ENCODE measurements around the gene FAM20B. TPM values are rescaled to one million over a fixed set of nuclear protein-coding genes. Genes with fewer than 3 reads are reported as not detected.

FAM20B gene
- total RNA-seq, 2 experiments from 2014 or later = 12.1 to 12.9 TPM

DNA sequence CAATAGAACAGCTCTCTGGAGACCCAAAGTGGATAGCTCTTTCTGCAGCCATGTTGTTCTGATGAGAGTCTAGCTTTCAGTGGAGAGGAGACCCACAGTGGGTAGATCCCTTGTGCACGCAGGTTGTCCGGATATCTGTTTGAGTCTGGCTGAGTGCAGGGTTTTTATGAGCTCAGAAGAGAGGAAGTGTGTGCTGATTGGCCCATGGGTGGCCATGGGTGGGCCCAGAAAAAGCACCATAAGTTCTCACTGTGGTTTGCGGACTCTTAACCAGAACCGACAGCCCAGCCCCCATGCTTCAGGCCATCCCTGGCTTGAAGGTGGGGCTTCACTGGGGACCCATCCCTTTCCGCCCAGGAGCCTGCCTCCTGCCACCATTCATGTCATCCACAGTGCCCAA, 17.0 kb downstream of the FAM20B start:
- TF ChIP-seq, protein P1, sequence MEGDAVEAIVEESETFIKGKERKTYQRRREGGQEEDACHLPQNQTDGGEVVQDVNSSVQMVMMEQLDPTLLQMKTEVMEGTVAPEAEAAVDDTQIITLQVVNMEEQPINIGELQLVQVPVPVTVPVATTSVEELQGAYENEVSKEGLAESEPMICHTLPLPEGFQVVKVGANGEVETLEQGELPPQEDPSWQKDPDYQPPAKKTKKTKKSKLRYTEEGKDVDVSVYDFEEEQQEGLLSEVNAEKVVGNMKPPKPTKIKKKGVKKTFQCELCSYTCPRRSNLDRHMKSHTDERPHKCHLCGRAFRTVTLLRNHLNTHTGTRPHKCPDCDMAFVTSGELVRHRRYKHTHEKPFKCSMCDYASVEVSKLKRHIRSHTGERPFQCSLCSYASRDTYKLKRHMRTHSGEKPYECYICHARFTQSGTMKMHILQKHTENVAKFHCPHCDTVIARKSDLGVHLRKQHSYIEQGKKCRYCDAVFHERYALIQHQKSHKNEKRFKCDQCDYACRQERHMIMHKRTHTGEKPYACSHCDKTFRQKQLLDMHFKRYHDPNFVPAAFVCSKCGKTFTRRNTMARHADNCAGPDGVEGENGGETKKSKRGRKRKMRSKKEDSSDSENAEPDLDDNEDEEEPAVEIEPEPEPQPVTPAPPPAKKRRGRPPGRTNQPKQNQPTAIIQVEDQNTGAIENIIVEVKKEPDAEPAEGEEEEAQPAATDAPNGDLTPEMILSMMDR (IDR thresholded peaks at IDR 0.05) = no peak
- H3K9me3 Mint-ChIP-seq = no peaks in the 10 kb centered on the region
- POLR2A ChIA-PET = no interaction called here
- peaks cover 5% of the 10 kb centered on the region for H3K36me3 ChIP-seq (ENCODE audit: insufficient read depth, low read length)
- H3K27me3 Mint-ChIP-seq = no peaks in the 10 kb centered on the region
- DNase-seq (no peak), ATAC-seq (ENCODE audit: poor library complexity) (no peak)
- H3K27ac Mint-ChIP-seq = no peak overlapping the region
- H3K4me3 ChIP-seq (ENCODE audit: low read length) = no peak overlapping the region
- CTCF ChIA-PET = no interaction called here
- H3K27me3 ChIP-seq (ENCODE audit: control insufficient read depth in 1 of 2, insufficient read depth in 2 of 2, low read length in 2 of 2) = no peaks in the 10 kb centered on the region
- no peaks in the 10 kb centered on the region for H3K4me1 ChIP-seq (ENCODE audit: insufficient read depth, low read length)
- no peak overlapping the region for H3K4me3 Mint-ChIP-seq
- peaks cover 21% of the 10 kb centered on the region for H3K4me1 Mint-ChIP-seq (ENCODE audit: low read depth)
- intact Hi-C loops (cut with DNase I, micrococcal nuclease) = no loop called here
- peaks cover 0 to 3% of the 10 kb centered on the region in 2 experiments for H3K9me3 ChIP-seq (ENCODE audit: control insufficient read depth in 1 of 2, insufficient read depth in 1 of 2, low read length in 2 of 2)
- H3K36me3 Mint-ChIP-seq (ENCODE audit: low read depth) = peaks cover 28% of the 10 kb centered on the region
- H3K27ac ChIP-seq (ENCODE audit: low read depth in 1 of 2, low read length in 2 of 2) = no peak overlapping the region

DNA sequence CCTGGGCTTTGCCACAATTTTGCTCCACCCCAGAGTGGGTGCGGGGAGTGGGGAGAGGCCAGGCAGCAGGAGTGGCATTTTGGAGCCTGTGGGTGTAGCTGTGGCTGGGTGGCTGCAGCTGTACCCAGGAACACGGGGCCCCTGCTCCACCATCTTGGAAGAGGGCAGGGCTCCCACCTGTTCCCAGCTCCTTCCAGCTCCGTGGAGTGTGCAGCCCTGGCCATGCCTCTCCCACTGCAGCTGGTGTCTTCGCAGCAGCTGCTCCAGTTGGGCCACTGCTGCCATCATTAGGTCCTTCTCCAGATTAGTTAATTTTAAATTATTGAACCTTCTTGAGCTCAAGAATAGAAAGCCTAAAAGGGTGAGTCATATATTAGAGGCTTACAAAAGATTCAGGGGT, 17.6 kb downstream of the FAM20B start:
- Mint-ChIP-seq H3K9me3 (no peaks in the 10 kb centered on the region), H3K4me3 (no peak overlapping the region), H3K27ac (no peak overlapping the region), H3K4me1 (ENCODE audit: low read depth) (peaks cover 17% of the 10 kb centered on the region), H3K27me3 (no peaks in the 10 kb centered on the region), H3K36me3 (ENCODE audit: low read depth) (peaks cover 28% of the 10 kb centered on the region)
- Histone ChIP-seq H3K9me3 (ENCODE audit: control insufficient read depth in 1 of 2, insufficient read depth in 1 of 2, low read length in 2 of 2) (peaks cover 0 to 3% of the 10 kb centered on the region in 2 experiments), H3K27ac (ENCODE audit: low read depth in 1 of 2, low read length in 2 of 2) (no peak overlapping the region), H3K4me3 (ENCODE audit: low read length) (no peak overlapping the region), H3K27me3 (ENCODE audit: control insufficient read depth in 1 of 2, insufficient read depth in 2 of 2, low read length in 2 of 2) (no peaks in the 10 kb centered on the region), H3K36me3 (ENCODE audit: insufficient read depth, low read length) (peaks cover 11% of the 10 kb centered on the region), H3K4me1 (ENCODE audit: insufficient read depth, low read length) (no peaks in the 10 kb centered on the region)
- CTCF ChIA-PET = no interaction called here
- intact Hi-C loops (cut with DNase I, micrococcal nuclease) = no loop called here
- POLR2A ChIA-PET = no interaction called here
- no peak for DNase-seq
- TF ChIP-seq, protein P1 (IDR thresholded peaks at IDR 0.05) = no peak
- no peak for ATAC-seq (ENCODE audit: poor library complexity)

DNA sequence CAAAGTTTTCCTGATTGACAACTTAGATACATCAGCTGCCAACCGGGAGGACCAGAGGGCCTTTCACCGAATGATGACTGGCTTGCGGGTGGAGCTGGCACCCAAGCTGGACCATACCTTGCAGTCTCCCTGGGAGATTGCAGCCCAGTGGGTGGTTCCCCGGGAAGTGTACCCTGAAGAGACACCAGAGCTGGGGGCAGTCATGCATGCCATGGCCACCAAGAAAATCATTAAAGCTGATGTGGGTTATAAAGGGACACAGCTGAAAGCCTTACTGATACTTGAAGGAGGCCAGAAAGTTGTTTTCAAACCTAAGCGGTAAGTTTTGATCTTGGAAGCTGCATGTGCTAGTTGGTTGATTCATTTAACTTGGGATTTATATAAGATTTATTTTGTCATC, 18.2 kb downstream of the FAM20B start:
- ChIA-PET CTCF (interaction anchor here (0.5 kb wide), 1 partner anchor 36 kb away, joined by 3 read pairs; no protein-coding TSS in a partner anchor), POLR2A (no interaction called here)
- Mint-ChIP-seq H3K4me3 (no peak overlapping the region), H3K36me3 (ENCODE audit: low read depth) (peaks cover 24% of the 10 kb centered on the region), H3K27ac (no peak overlapping the region), H3K4me1 (ENCODE audit: low read depth) (peaks cover 11% of the 10 kb centered on the region), H3K27me3 (no peaks in the 10 kb centered on the region), H3K9me3 (no peaks in the 10 kb centered on the region)
- H3K27ac ChIP-seq (ENCODE audit: low read depth in 1 of 2, low read length in 2 of 2) = no peak overlapping the region
- ATAC-seq (ENCODE audit: poor library complexity) = no peak
- TF ChIP-seq, protein P1 (IDR thresholded peaks at IDR 0.05) = no peak
- no peak overlapping the region for H3K4me3 ChIP-seq (ENCODE audit: low read length)
- no peaks in the 10 kb centered on the region for H3K4me1 ChIP-seq (ENCODE audit: insufficient read depth, low read length)
- H3K27me3 ChIP-seq (ENCODE audit: control insufficient read depth in 1 of 2, insufficient read depth in 2 of 2, low read length in 2 of 2) = no peaks in the 10 kb centered on the region
- peaks cover 0 to 3% of the 10 kb centered on the region in 2 experiments for H3K9me3 ChIP-seq (ENCODE audit: control insufficient read depth in 1 of 2, insufficient read depth in 1 of 2, low read length in 2 of 2)
- peaks cover 11% of the 10 kb centered on the region for H3K36me3 ChIP-seq (ENCODE audit: insufficient read depth, low read length)
- no peak for DNase-seq
- intact Hi-C loops (cut with DNase I, micrococcal nuclease) = no loop called here

All from CD4-positive, alpha-beta T cell (primary cell).